Measurements from ENCODE around the gene POU2AF3.
"Not testable (repeated sequence)": the region's sequence is repeated elsewhere in the genome, so short reads cannot be mapped to it uniquely, and the experiment has no call there.

Gene POU2AF3, protein sequence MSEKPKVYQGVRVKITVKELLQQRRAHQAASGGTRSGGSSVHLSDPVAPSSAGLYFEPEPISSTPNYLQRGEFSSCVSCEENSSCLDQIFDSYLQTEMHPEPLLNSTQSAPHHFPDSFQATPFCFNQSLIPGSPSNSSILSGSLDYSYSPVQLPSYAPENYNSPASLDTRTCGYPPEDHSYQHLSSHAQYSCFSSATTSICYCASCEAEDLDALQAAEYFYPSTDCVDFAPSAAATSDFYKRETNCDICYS
- 0 to 0.04 reads per million in 2 experiments for total RNA-seq

GRCh38 chr11:111298413-111299100 is at the start of gene POU2AF3:
Gene POU2AF3 (plus strand): TSS chr11:111298546. CDS start chr11:111298582, 36 bp downstream.
- DNase-seq (ENCODE audit: low read depth): no peak

DNA sequence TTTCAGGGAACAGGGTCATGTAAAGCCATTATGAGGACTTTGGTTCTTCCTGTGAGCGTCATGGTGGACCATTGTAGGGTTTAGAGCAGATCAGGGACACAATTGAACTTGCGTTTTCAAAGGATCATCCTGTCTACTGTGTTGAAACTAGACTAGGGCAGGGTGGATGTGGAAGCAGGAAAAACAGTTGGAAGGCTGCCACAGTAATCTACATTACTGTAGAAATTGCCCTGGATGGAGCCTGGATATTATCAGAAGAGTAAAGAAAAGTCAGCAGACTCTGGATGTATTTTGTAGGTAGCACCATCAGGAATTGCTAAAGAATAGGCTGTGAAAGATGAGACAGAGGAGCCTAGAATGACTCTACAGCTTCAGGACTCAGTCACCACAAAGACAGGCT is 47.4 kb upstream of the POU2AF3 start:
- no peak for DNase-seq (ENCODE audit: low read depth)

DNA sequence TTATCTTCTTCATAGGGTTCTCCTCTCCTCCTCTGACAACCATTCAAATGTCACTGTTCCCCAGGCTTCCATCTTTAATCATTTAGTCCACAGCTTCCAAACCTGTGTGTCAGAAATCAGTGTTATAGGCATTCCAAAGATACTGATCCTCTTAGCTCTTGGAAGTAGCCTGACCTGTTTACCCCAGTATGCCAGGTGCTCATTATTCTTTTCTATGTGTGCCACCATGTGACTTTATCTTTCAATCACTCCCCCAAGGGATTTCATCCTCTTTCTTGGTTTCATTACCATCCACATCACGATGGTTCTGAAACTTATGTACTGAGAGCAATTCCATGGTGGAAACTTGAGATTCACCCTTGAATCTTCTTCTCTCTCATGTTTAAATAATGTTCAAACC is 45.2 kb upstream of the POU2AF3 start:
- no peak for DNase-seq (ENCODE audit: low read depth)

DNA sequence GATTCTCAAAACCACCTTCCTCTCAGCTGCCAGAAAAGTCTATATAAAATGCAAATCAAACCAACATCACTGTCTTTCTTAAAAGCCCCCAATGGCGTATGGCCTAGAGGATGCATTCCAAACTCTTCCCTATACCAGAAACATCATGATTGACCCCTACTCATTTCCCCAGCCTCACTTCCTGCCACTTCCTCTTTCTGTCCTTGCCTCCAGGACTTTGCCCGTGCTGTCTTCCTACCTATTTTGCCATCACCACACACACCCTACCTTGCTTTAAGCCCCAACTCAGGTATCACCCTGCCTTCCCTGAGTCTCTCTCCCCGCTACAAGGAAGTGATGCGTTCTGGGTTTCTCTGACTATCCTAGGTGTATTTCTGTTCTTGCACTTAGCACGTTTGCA is 44.7 kb upstream of the POU2AF3 start:
- DNase-seq (ENCODE audit: low read depth): no peak

- no peak for DNase-seq (ENCODE audit: low read depth)
These were observed 40.3 kb upstream of the POU2AF3 start for GRCh38 chr11:111258046-111258445.

DNA sequence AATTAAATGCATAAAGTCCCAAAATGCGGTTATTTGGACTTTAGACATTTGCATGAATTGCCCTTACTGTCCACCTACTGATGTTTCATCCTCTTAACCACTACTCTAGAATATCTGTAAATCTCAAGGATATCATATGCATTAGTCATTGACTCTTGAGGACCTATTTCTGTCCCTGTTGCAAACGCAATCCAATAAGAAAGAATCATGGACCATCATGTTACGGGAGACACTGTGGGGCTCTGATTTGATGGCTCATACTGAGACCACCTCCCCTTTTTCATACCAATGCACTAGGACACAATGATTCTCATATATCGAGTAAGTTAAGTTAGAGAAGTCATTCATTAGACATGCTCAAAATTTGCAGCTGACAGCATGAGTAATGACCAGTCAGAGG is 38.5 kb upstream of the POU2AF3 start:
- DNase-seq (ENCODE audit: low read depth): no peak

DNA sequence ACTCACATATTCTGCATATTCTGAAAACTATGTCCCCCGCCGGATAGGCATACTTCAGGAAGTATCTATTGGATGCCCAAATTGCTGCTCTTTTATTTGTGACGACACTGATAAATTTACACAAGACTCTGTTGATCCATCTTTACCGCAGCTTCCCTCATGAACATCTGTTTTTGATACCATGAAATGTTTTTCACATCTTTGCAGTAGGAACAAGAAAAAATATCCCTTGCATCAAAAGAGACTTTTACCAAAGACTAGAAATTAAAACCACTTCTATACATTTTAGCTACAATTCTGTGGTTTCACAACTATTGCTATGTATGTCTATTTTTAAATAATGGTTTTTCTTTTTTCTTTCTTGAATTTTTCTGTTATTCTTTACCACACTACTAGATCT is 37.5 kb upstream of the POU2AF3 start:
- DNase-seq (ENCODE audit: low read depth): no peak

DNA sequence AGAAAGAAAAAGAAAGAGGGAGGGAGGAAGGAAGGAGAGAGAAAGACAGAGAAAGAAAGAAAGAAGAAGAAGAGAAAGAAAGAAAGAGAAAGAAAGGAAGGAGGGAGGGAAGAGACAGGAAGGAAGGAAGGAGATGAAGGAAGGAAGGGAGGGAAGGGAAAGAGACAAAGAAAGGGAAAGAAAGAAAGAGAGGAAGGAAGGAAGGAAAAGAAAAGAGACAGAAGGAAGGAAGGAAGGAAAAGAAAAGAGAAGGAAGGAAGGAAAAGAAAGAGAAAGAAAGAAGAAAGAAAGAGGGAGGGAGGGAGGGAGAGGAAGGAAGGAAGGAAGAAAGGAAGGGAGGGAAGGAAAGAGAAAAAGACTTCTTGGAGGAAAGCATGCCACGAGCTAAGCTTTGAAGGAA is 33.7 kb upstream of the POU2AF3 start:
- no peak for DNase-seq (ENCODE audit: low read depth)

GRCh38 chr11:111265421-111265820 is 32.9 kb upstream of the POU2AF3 start:
- DNase-seq (ENCODE audit: low read depth): no peak

DNA sequence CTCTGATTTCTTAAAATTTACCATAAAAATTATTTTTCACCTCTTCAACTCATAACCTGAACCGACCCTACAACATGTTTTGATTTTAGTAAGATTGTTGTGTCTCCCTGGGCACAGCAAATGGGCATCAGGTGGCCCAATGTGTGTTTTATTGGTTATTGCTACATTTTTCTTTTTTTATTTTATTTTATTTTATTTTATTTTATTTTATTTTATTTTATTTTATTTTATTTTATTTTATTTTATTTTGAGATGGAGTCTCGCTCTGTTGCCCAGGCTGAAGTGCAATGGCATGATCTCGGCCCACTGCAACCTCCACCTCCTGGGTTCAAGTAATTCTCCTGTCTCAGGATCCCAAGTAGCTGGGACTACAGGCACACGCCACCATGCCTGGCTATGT is 30.0 kb upstream of the POU2AF3 start:
- DNase-seq (ENCODE audit: low read depth): not testable (repeated sequence)

DNA sequence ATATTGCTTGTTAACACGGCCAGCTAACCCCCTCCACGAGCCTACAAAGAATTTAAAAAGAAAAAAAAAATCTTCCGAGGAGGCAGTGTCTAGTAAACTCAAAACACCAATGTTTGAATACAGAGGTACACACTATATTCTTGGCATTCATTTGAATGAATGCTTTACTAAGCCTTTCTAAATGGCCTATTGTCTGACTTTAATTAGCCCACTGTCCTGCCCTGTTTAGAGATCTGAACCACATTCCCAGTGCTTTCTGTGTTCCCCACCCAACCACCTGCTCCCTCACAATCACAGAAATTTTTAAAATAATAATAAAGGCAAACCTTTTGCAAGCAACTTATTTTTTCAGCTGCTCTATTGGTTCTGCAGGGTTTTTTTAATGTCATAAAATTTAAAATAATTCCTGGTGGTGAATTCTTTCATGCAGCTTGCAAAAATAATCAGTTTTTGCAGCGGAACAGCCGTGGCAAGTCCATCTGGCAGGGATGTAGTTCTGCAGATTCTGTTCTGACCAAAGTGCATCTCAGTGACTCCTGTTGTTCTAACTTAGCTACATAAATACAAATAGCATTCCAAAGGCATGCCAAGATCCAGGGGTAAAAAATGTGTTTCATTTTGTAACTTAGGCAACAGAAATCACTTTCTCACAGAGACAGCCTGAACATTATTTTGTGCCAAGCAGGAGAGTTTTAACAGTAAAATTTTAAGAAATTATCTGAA is 29.0 kb upstream of the POU2AF3 start:
- DNase-seq (ENCODE audit: low read depth): no peak

DNA sequence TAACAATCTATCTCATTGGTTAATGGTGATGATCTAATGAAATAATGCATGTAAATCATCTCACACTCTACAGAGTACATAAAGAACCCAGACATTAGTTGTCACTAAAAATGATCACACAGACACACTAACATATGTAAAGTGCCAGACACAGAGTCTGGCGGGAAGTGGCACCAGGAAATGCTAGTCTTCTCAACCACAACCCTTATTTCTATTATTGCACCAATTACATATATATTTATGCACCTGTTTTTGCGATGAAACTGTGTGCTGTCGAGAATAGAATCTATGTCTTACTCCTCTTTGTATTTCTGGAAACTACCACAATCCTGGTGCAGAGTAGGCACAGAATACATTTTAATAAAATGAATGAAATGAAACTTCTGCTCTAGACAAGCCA is 25.9 kb upstream of the POU2AF3 start:
- no peak for DNase-seq (ENCODE audit: low read depth)

- DNase-seq (ENCODE audit: low read depth): no peak
These were observed 15.7 kb upstream of the POU2AF3 start for GRCh38 chr11:111282562-111283075.

GRCh38 chr11:111283945-111284481 is 14.3 kb upstream of the POU2AF3 start:
- no peak for DNase-seq (ENCODE audit: low read depth)

GRCh38 chr11:111285189-111286091 is 12.9 kb upstream of the POU2AF3 start:
- no peak for DNase-seq (ENCODE audit: low read depth)

GRCh38 chr11:111291764-111292163 is 6.6 kb upstream of the POU2AF3 start:
- DNase-seq (ENCODE audit: low read depth): no peak

DNA sequence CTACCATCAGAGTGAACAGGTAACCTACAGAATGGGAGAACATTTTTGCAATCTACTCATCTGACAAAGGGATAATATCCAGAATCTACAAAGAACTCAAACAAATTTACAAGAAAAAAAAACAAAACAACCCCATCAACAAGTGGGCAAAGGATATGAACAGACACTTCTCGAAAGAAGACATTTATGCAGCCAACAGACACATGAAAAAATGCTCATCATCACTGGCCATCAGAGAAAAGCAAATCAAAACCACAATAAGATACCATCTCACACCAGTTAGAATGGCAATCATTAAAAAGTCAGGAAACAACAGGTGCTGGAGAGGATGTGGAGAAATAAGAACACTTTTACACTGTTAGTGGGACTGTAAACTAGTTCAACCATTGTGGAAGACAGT is 5.9 kb upstream of the POU2AF3 start:
- DNase-seq (ENCODE audit: low read depth): not testable (repeated sequence)

- DNase-seq (ENCODE audit: low read depth): no peak
These were observed 2.1 kb upstream of the POU2AF3 start for GRCh38 chr11:111296196-111296595.

DNA sequence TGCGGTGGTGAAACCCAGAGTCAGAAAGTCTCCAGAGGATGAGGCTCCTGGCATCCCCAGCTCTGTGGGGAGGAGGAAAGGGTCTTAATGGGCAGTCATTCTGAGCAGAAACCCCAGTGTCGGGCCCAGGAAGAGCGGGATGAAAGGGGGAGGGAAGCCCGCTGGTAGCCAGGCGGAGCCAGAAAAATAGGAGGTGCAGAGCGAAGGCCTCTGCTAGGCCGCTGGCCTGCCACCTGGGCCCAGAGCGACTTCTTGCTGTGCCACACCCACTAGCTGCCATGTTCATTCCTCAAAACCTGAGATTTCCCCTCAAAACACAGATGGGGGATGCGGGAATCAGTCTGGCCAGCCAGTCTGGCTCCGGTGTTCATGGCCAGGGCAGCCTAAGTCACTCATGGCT is 650 bp upstream of the POU2AF3 start:
- no peak for DNase-seq (ENCODE audit: low read depth)

DNA sequence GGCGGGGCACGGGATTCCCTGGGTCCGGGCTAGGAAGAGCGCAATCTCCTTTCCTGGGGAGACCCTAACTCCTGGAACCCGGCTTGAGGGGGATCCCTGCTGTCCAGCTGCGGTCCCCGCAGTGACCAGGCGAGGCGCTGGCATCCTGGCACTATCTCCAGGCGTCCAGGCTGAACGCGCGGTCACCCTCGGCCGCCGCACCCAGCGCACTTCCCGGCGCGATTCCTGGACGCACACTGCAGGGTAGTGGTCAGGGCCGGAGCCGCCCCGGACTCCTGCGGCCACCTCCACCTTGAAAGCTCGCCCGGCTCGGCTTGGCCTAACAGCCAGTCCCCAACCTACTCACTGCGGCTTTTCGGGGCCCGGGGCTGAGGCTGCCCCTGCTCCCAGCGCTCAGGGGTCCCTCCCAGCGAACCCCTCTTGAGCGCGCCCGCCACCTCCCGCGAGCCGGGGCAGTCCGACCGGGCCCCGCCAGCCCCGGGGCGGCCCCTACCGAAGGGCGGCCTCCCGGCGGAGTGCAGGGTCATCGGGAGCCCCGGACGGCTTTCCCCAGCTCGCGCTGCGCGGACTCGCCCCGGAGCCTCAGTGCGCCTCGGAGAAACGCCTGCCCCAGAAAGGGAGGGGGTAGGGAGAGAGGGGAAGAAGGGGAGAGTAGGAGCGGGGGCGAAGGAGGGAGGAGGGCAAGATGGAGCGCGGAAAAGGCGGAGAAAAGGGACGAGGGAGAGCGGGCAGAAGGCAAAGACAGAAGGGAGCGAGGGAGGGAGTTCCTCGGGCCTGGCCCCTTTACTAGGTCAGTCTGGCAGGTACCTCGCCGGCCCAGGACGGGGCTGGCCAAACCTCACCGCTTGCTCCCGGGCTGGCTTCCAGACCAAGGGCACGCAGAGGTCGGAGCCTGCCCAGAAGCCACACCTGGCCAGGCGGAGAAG is 1.0 kb downstream of the POU2AF3 start:
- no peak for DNase-seq (ENCODE audit: low read depth)
